ENCODE data around the gene WASF2. TPM values are rescaled to one million over a fixed set of nuclear protein-coding genes. Genes with fewer than 3 reads are reported as not detected.

WASF2 gene
- total RNA-seq, 1 experiment from 2014 or later = 20.7 TPM

GRCh38 chr1:27423709-27424108, 66.3 kb downstream of the WASF2 start:
- no peak overlapping the region for H3K9ac ChIP-seq (ENCODE audit: low read length)
- H3K4me1 ChIP-seq (ENCODE audit: insufficient read depth, low read length) = peaks cover 9% of the 10 kb centered on the region
- CTCF ChIA-PET = no interaction called here
- H3K4me3 ChIP-seq (ENCODE audit: low read length) = no peak overlapping the region
- H4K20me1 ChIP-seq (ENCODE audit: low read length) = no peaks in the 10 kb centered on the region
- no peak overlapping the region for H3K4me2 ChIP-seq (ENCODE audit: low read length)
- DNase-seq (no peak), ATAC-seq (no peak)
- intact Hi-C loops (cut with micrococcal nuclease) = no loop called here
- H3K9me2 ChIP-seq (replicated peaks; ENCODE audit: low read length) = no peaks in the 10 kb centered on the region
- POLR2A ChIA-PET (ENCODE audit: unreplicated experiment) = no interaction called here
- no peak for TF ChIP-seq CTCF (conservative IDR thresholded peaks at IDR 0.05; ENCODE audit: low read depth, low read length)
- TF ChIP-seq EZH2phosphoT487 (IDR thresholded peaks at IDR 0.05; ENCODE audit: borderline replicate concordance, low read length) = no peak
- TF ChIP-seq EZH2 (IDR thresholded peaks at IDR 0.05; ENCODE audit: low read length, unreplicated experiment) = no peak
- no peaks in the 10 kb centered on the region for H3K27me3 ChIP-seq (ENCODE audit: low read length)
- peaks cover 7% of the 10 kb centered on the region for H3F3A ChIP-seq (ENCODE audit: low read length, unreplicated experiment)
- H2AFZ ChIP-seq (ENCODE audit: low read length) = no peak overlapping the region
- no peaks in the 10 kb centered on the region for H3K9me3 ChIP-seq (ENCODE audit: low read length)
- H3K36me3 ChIP-seq (ENCODE audit: low read depth, low read length) = peaks cover 24% of the 10 kb centered on the region
- BruUV-seq (replicated peaks) = no TSS peak
- no peak overlapping the region for H3K27ac ChIP-seq (ENCODE audit: low read length)
- H3K79me2 ChIP-seq (ENCODE audit: low read length) = peaks cover 30% of the 10 kb centered on the region

- peak; percentile 89 for ATAC-seq
- Histone ChIP-seq H3K27me3 (ENCODE audit: low read length) (no peaks in the 10 kb centered on the region), H3K27ac (ENCODE audit: low read length) (peak overlapping the region; percentile 70), H2AFZ (ENCODE audit: low read length) (peak overlapping the region; percentile 54; the same call in 1 of the 2 replicates), H3K4me2 (ENCODE audit: low read length) (peak overlapping the region; percentile 18; the same call in 1 of the 2 replicates), H3K79me2 (ENCODE audit: low read length) (peaks cover 16% of the 10 kb centered on the region), H3K9me2 (replicated peaks; ENCODE audit: low read length) (no peaks in the 10 kb centered on the region), H4K20me1 (ENCODE audit: low read length) (no peaks in the 10 kb centered on the region), H3K4me1 (ENCODE audit: insufficient read depth, low read length) (peaks cover 17% of the 10 kb centered on the region), H3F3A (ENCODE audit: low read length, unreplicated experiment) (peaks cover 5% of the 10 kb centered on the region), H3K9me3 (ENCODE audit: low read length) (no peaks in the 10 kb centered on the region), H3K9ac (ENCODE audit: low read length) (peak overlapping the region; percentile 57), H3K36me3 (ENCODE audit: low read depth, low read length) (peaks cover 43% of the 10 kb centered on the region), H3K4me3 (ENCODE audit: low read length) (no peak overlapping the region)
- POLR2A ChIA-PET (ENCODE audit: unreplicated experiment) = no interaction called here
- intact Hi-C loops (cut with micrococcal nuclease) = loop anchor here (5.0 to 10.0 kb wide), 2 partner anchors 136 to 189 kb away; no protein-coding TSS in a partner anchor
- peak; percentile 71 for DNase-seq
- no TSS peak for BruUV-seq (replicated peaks)
- CTCF ChIA-PET = interaction anchor here (0.6 kb wide), 1 partner anchor 105 kb away, joined by 3 read pairs; no protein-coding TSS in a partner anchor
- no peak for TF ChIP-seq CTCF (conservative IDR thresholded peaks at IDR 0.05; ENCODE audit: low read depth, low read length)
- no peak for TF ChIP-seq EZH2phosphoT487 (IDR thresholded peaks at IDR 0.05; ENCODE audit: borderline replicate concordance, low read length)
- TF ChIP-seq EZH2 (IDR thresholded peaks at IDR 0.05; ENCODE audit: low read length, unreplicated experiment) = no peak
Observed at GRCh38 chr1:27418326-27419185, 71.4 kb downstream of the WASF2 start.

- Histone ChIP-seq H3K9me3 (ENCODE audit: low read length) (no peaks in the 10 kb centered on the region), H3K4me3 (ENCODE audit: low read length) (no peak overlapping the region), H3K36me3 (ENCODE audit: low read depth, low read length) (peaks cover 52% of the 10 kb centered on the region), H2AFZ (ENCODE audit: low read length) (no peak overlapping the region), H3F3A (ENCODE audit: low read length, unreplicated experiment) (peaks cover 5% of the 10 kb centered on the region), H3K4me2 (ENCODE audit: low read length) (no peak overlapping the region), H3K4me1 (ENCODE audit: insufficient read depth, low read length) (peaks cover 17% of the 10 kb centered on the region), H4K20me1 (ENCODE audit: low read length) (no peaks in the 10 kb centered on the region), H3K79me2 (ENCODE audit: low read length) (peaks cover 12% of the 10 kb centered on the region; the same call in 1 of the 2 replicates), H3K9ac (ENCODE audit: low read length) (peak overlapping the region; percentile 57; the same call in 1 of the 2 replicates), H3K27ac (ENCODE audit: low read length) (peak overlapping the region; percentile 70), H3K9me2 (replicated peaks; ENCODE audit: low read length) (no peaks in the 10 kb centered on the region), H3K27me3 (ENCODE audit: low read length) (no peaks in the 10 kb centered on the region)
- ChIA-PET POLR2A (ENCODE audit: unreplicated experiment) (no interaction called here), CTCF (no interaction called here)
- BruUV-seq (replicated peaks) = no TSS peak
- no peak for ATAC-seq
- no peak for DNase-seq
- intact Hi-C loops (cut with micrococcal nuclease) = loop anchor here (5.0 to 10.0 kb wide), 2 partner anchors 137 to 190 kb away; no protein-coding TSS in a partner anchor
- TF ChIP-seq EZH2phosphoT487 (IDR thresholded peaks at IDR 0.05; ENCODE audit: borderline replicate concordance, low read length) = no peak
- TF ChIP-seq EZH2 (IDR thresholded peaks at IDR 0.05; ENCODE audit: low read length, unreplicated experiment) = no peak
- no peak for TF ChIP-seq CTCF (conservative IDR thresholded peaks at IDR 0.05; ENCODE audit: low read depth, low read length)
Observed at GRCh38 chr1:27417713-27418112, 72.3 kb downstream of the WASF2 start.

All from PC-3 (cell line).